GM12878 (cell line): ENCODE measurements around the gene GSS. TPM values are rescaled to one million over a fixed set of nuclear protein-coding genes. Genes with fewer than 3 reads are reported as not detected.

Source experiments
- ATAC-seq: fragments of 200-7000 bp; cut with Tn5 transposase; 3 replicates; pipeline ENCODE4 v1.9.1; 2020; ENCODE audit warnings: mild to moderate bottlenecking, moderate library complexity
- BruUV-seq: library from RNA; stranded (reverse); fragments of 400-500 nt; replicated peaks from 2 replicates; lab custom pipeline; 2021; lab: Mats Ljungman, UMichigan
- CTCF ChIA-PET: fragments of 300-600 bp; sonication (Branson Sonifier 250); formaldehyde crosslinking; extraction: SDS; loops from one replicate; lab custom pipeline; 2021; ENCODE audit warnings: inconsistent platforms; lab: Yijun Ruan, JAX
- POLR2A ChIA-PET: fragments of 350-600 bp; formaldehyde crosslinking; extraction: SDS; loops from one replicate; lab custom pipeline; 2021; ENCODE audit warnings: inconsistent platforms; lab: Charles Lee
- RAD21 ChIA-PET: fragments of 300-600 bp; sonication (Branson Sonifier 250); formaldehyde crosslinking; loops from one replicate; lab custom pipeline; 2023; ENCODE audit warnings: antibody characterized with exemption; ENCODE audit not compliant: unreplicated experiment; lab: Charles Lee
- SMC1A ChIA-PET: fragments of 300-600 bp; sonication (Branson Sonifier 250); formaldehyde crosslinking; loops from one replicate; lab custom pipeline; 2023; ENCODE audit not compliant: unreplicated experiment, uncharacterized antibody; lab: Charles Lee
- DNase-seq: peaks from one replicate; pipeline ENCODE4 v3.0.0-alpha.2; 2011; ENCODE audit warnings: low read depth, low spot score
- FAIRE-seq: peaks from 3 replicates; lab custom pipeline; 2011; peaks lifted over from hg19 to GRCh38; lab: Jason Lieb, UNC
- H2AFZ ChIP-seq: 2 replicates; pipeline ENCODE4 v1.6.0; 2011; ENCODE audit warnings: low read depth, low read length, control low read depth; ENCODE audit not compliant: control insufficient read depth
- H3K27ac ChIP-seq: 2 replicates; pipeline ENCODE4 v1.5.1; 2011; ENCODE audit warnings: control low read depth; ENCODE audit not compliant: control insufficient read depth, insufficient read depth
- H3K27me3 ChIP-seq, 2 experiments: replicated peaks in 1 of 2; 2 replicates each; pipeline versions ENCODE4 v1.6.0 to v1.6.1; 2011; ENCODE audit warnings: low read length in 1 of 2; ENCODE audit not compliant: control insufficient read depth in 2 of 2, insufficient read depth in 2 of 2
- H3K36me3 ChIP-seq, 2 experiments: 2 replicates each; pipeline ENCODE4 v1.5.1; 2011; ENCODE audit warnings: low read length in 1 of 2; ENCODE audit not compliant: control insufficient read depth in 2 of 2, insufficient read depth in 2 of 2
- H3K4me1 ChIP-seq: 2 replicates; pipeline ENCODE4 v1.6.1; 2011; ENCODE audit warnings: mild to moderate bottlenecking, low read length, moderate library complexity, mixed read lengths; ENCODE audit not compliant: control insufficient read depth, insufficient read depth
- H3K4me2 ChIP-seq: 2 replicates; pipeline ENCODE4 v1.6.0; 2011; ENCODE audit warnings: control low read depth; ENCODE audit not compliant: control insufficient read depth, insufficient read depth
- H3K4me3 ChIP-seq: fragments of 200-600 bp; sonication (generic); 2 replicates; pipeline ENCODE4 v1.5.1; 2016
- H3K79me2 ChIP-seq: 2 replicates; pipeline ENCODE4 v1.6.0; 2011; ENCODE audit warnings: low read length; ENCODE audit not compliant: control insufficient read depth, insufficient read depth
- H3K9ac ChIP-seq: 2 replicates; pipeline ENCODE4 v1.8.0; 2011; ENCODE audit warnings: low read length, control low read depth, mixed read lengths; ENCODE audit not compliant: control insufficient read depth, insufficient read depth
- H3K9me3 ChIP-seq: replicated peaks from 3 replicates; pipeline ENCODE4 v1.5.1; 2011; ENCODE audit warnings: mild to moderate bottlenecking, low read length; ENCODE audit not compliant: control insufficient read depth, insufficient read depth
- H4K20me1 ChIP-seq: 2 replicates; pipeline ENCODE4 v1.6.0; 2011; ENCODE audit not compliant: control insufficient read depth, insufficient read depth
- NR2C1 ChIP-seq: fragments of 450-650 bp; IDR thresholded peaks from 2 replicates; pipeline ENCODE4 v1.6.1; 2017; ENCODE audit warnings: antibody characterized with exemption, mild to moderate bottlenecking, moderate library complexity
- REST ChIP-seq: IDR thresholded peaks from 2 replicates; pipeline ENCODE4 v1.6.1; 2012; ENCODE audit warnings: mild to moderate bottlenecking, low read depth, low read length
- SIN3A ChIP-seq: IDR thresholded peaks from 2 replicates; pipeline ENCODE4 v1.6.1; 2012; ENCODE audit warnings: low read depth, low read length, improper control_type of control experiment
- SMAD1 ChIP-seq: fragments of 450-650 bp; IDR thresholded peaks from 2 replicates; pipeline ENCODE4 v1.6.1; 2018; ENCODE audit warnings: mild to moderate bottlenecking, low read depth; ENCODE audit not compliant: partially characterized antibody
- ZBTB11 ChIP-seq: fragments of 450-650 bp; formaldehyde crosslinking; IDR thresholded peaks from 2 replicates; pipeline ENCODE4 v1.5.0; 2022; ENCODE audit warnings: mild to moderate bottlenecking, missing genetic modification characterization
- ZNF687 ChIP-seq: fragments of 450-650 bp; IDR thresholded peaks from 2 replicates; pipeline ENCODE4 v1.6.1; 2017; ENCODE audit warnings: mild to moderate bottlenecking, moderate library complexity
- WGBS: methylation state at CpG from one replicate; pipeline ENCODE4 v1.1.6; 2016; ENCODE audit warnings: low lambda C conversion rate; ENCODE audit not compliant: insufficient replicate concordance, insufficient coverage; ENCODE audit errors: missing lambda C conversion rate; 5-methylcytosine and 5-hydroxymethylcytosine counted together
- in situ Hi-C: fragments of 300-500 bp; cut with MboI; formaldehyde crosslinking; loops from 9 replicates; pipeline ENCODE4 v1.14.3; 2018; ENCODE audit warnings: mixed read lengths
- intact Hi-C: fragments of 100-400 bp; cut with micrococcal nuclease; formaldehyde crosslinking; loops from one replicate; pipeline ENCODE4 v1.14.2; 2022; ENCODE audit not compliant: unreplicated experiment
- polyA plus RNA-seq, 11 experiments: library from polyadenylated mRNA; depleted of rRNA in 4 of 11; unstranded in 6 of 11; stranded (reverse) in 5 of 11; fragments of >200 nt; fragmentation: Nextera tagmentation in 4 of 11; fragmentation: Illumina TruSeq in 1 of 11; extraction: Ambion mirVana in 4 of 11; extraction: Trizol in 1 of 11; gene quantifications; 1 replicate in 1 of 11; 2 replicates in 10 of 11; pipeline versions ENCODE4 v1.2.1 to v1.2.3, GENCODE V29; 2011 to 2016; ENCODE audit warnings: inconsistent platforms in 2 of 11, missing spikeins in 2 of 11, low read depth in 1 of 11
- total RNA-seq, 4 experiments: library from RNA; depleted of rRNA in 3 of 4; stranded (reverse); fragments of >200 nt in 3 of 4; fragmentation: Illumina TruSeq in 1 of 4; extraction: Trizol in 1 of 4; gene quantifications; 2 replicates each; pipeline versions ENCODE4 v1.2.1 to v1.2.3, GENCODE V29; 2013 to 2021

The GSS gene
- total and polyA plus RNA-seq, 10 of the 15 experiments (the other 5 are each of a cell fraction or from before 2014, with no cell fraction given): 12.7 to 120 (median 67.4) TPM

GRCh38 chr20:34977365-34978091 is 21.9 kb upstream of the GSS start:
- Histone ChIP-seq H2AFZ (no peak overlapping the region), H3K27me3 (no peaks in the 10 kb centered on the region), H3K4me2 (no peak overlapping the region), H3K27ac (no peak overlapping the region), H3K4me3 (no peak overlapping the region), H4K20me1 (no peaks in the 10 kb centered on the region), H3K9ac (no peak overlapping the region), H3K9me3 (no peaks in the 10 kb centered on the region), H3K4me1 (no peaks in the 10 kb centered on the region), H3K36me3 (no peaks in the 10 kb centered on the region), H3K79me2 (no peaks in the 10 kb centered on the region)
- RAD21 ChIA-PET: no interaction called here
- in situ Hi-C loops (no loop called here), intact Hi-C loops (no loop called here)
- CTCF ChIA-PET: interaction anchor here (0.6 kb wide), 1 partner anchor 91 kb away, joined by 3 read pairs; no protein-coding TSS in a partner anchor
- no TSS peak for BruUV-seq
- FAIRE-seq (no peak), DNase-seq (no peak), ATAC-seq (no peak)
- SMC1A ChIA-PET: interaction anchor here (1.7 kb wide), 1 partner anchor 34 kb away, joined by 5 read pairs; no protein-coding TSS in a partner anchor
- WGBS: 50% methylated on average over 17 of the region's 17 CpGs
- POLR2A ChIA-PET: no interaction called here
- TF ChIP-seq ZNF687: no peak
- no peak for TF ChIP-seq REST
- no peak for TF ChIP-seq NR2C1
- TF ChIP-seq SMAD1: no peak
- TF ChIP-seq ZBTB11 (CRISPR knock-in tag): no peak
- TF ChIP-seq SIN3A: no peak
